Measurements from ENCODE around the gene THEMIS. TPM values are rescaled to one million over a fixed set of nuclear protein-coding genes. Genes with fewer than 3 reads are reported as not detected.

Gene THEMIS
- total and polyA plus RNA-seq, 2 experiments from 2014 or later = not detected

- no peak for DNase-seq (ENCODE audit: low spot score)
- Histone ChIP-seq H3K36me3 (replicated peaks; ENCODE audit: insufficient read depth, low read depth) (no peaks in the 10 kb centered on the region), H3K27me3 (no peaks in the 10 kb centered on the region), H3K79me2 (no peaks in the 10 kb centered on the region), H3K4me1 (ENCODE audit: insufficient read depth) (no peaks in the 10 kb centered on the region), H3K9me3 (ENCODE audit: low read depth) (no peaks in the 10 kb centered on the region), H3K27ac (no peak overlapping the region), H2AFZ (no peak overlapping the region), H3K4me3 (no peak overlapping the region), H3K9me2 (replicated peaks; ENCODE audit: insufficient read depth) (no peaks in the 10 kb centered on the region), H4K20me1 (ENCODE audit: insufficient read depth, poor library complexity, severe bottlenecking) (no peaks in the 10 kb centered on the region), H3K4me2 (no peak overlapping the region)
- 75% methylated on average over 3 of the region's 3 CpGs for WGBS (ENCODE audit: low lambda C conversion rate, missing lambda C conversion rate)
- TF ChIP-seq EZH2phosphoT487 (IDR thresholded peaks at IDR 0.05; ENCODE audit: low read depth, severe bottlenecking, unreplicated experiment) = no peak
- TF ChIP-seq CTCF (IDR thresholded peaks at IDR 0.05; ENCODE audit: poor library complexity) = no peak
- TF ChIP-seq EZH2 (IDR thresholded peaks at IDR 0.05; ENCODE audit: borderline replicate concordance) = no peak
Observed at GRCh38 chr6:127824061-127824460, 76.8 kb downstream of the THEMIS start.

- no peak overlapping the region for H2AFZ ChIP-seq
- H3K4me2 ChIP-seq = no peak overlapping the region
- H3K4me3 ChIP-seq = no peak overlapping the region
- TF ChIP-seq CTCF (IDR thresholded peaks at IDR 0.05; ENCODE audit: poor library complexity) (no peak), EZH2phosphoT487 (IDR thresholded peaks at IDR 0.05; ENCODE audit: low read depth, severe bottlenecking, unreplicated experiment) (no peak), EZH2 (IDR thresholded peaks at IDR 0.05; ENCODE audit: borderline replicate concordance) (no peak)
- no peaks in the 10 kb centered on the region for H3K79me2 ChIP-seq
- no peaks in the 10 kb centered on the region for H4K20me1 ChIP-seq (ENCODE audit: insufficient read depth, poor library complexity, severe bottlenecking)
- no peak for DNase-seq (ENCODE audit: low spot score)
- H3K27me3 ChIP-seq = no peaks in the 10 kb centered on the region
- H3K9me2 ChIP-seq (replicated peaks; ENCODE audit: insufficient read depth) = no peaks in the 10 kb centered on the region
- no peaks in the 10 kb centered on the region for H3K9me3 ChIP-seq (ENCODE audit: low read depth)
- no peaks in the 10 kb centered on the region for H3K4me1 ChIP-seq (ENCODE audit: insufficient read depth)
- H3K27ac ChIP-seq = no peak overlapping the region
- H3K36me3 ChIP-seq (replicated peaks; ENCODE audit: insufficient read depth, low read depth) = no peaks in the 10 kb centered on the region
Observed at GRCh38 chr6:127821431-127821830, 79.4 kb downstream of the THEMIS start.

GRCh38 chr6:127818149-127818548 lies 82.7 kb downstream of the THEMIS start:
- Histone ChIP-seq H3K9me3 (ENCODE audit: low read depth) (no peaks in the 10 kb centered on the region), H3K4me2 (no peak overlapping the region), H3K4me3 (no peak overlapping the region), H3K9me2 (replicated peaks; ENCODE audit: insufficient read depth) (no peaks in the 10 kb centered on the region), H2AFZ (no peak overlapping the region), H4K20me1 (ENCODE audit: insufficient read depth, poor library complexity, severe bottlenecking) (no peaks in the 10 kb centered on the region), H3K27me3 (no peaks in the 10 kb centered on the region), H3K36me3 (replicated peaks; ENCODE audit: insufficient read depth, low read depth) (no peaks in the 10 kb centered on the region), H3K79me2 (no peaks in the 10 kb centered on the region), H3K4me1 (ENCODE audit: insufficient read depth) (no peaks in the 10 kb centered on the region), H3K27ac (no peak overlapping the region)
- 37% methylated on average over 2 of the region's 2 CpGs for WGBS (ENCODE audit: low lambda C conversion rate, missing lambda C conversion rate)
- TF ChIP-seq EZH2phosphoT487 (IDR thresholded peaks at IDR 0.05; ENCODE audit: low read depth, severe bottlenecking, unreplicated experiment) = no peak
- TF ChIP-seq EZH2 (IDR thresholded peaks at IDR 0.05; ENCODE audit: borderline replicate concordance) = no peak
- TF ChIP-seq CTCF (IDR thresholded peaks at IDR 0.05; ENCODE audit: poor library complexity) = no peak
- no peak for DNase-seq (ENCODE audit: low spot score)

GRCh38 chr6:127816643-127817042 lies 84.2 kb downstream of the THEMIS start:
- Histone ChIP-seq H3K4me1 (ENCODE audit: insufficient read depth) (no peaks in the 10 kb centered on the region), H3K9me2 (replicated peaks; ENCODE audit: insufficient read depth) (no peaks in the 10 kb centered on the region)

More at GRCh38 chr6:127816643-127817042, 84.2 kb downstream of the THEMIS start:
- TF ChIP-seq CTCF (IDR thresholded peaks at IDR 0.05; ENCODE audit: poor library complexity) (no peak), EZH2phosphoT487 (IDR thresholded peaks at IDR 0.05; ENCODE audit: low read depth, severe bottlenecking, unreplicated experiment) (no peak), EZH2 (IDR thresholded peaks at IDR 0.05; ENCODE audit: borderline replicate concordance) (no peak)
- Histone ChIP-seq H2AFZ (no peak overlapping the region), H3K36me3 (replicated peaks; ENCODE audit: insufficient read depth, low read depth) (no peaks in the 10 kb centered on the region), H3K27ac (no peak overlapping the region), H3K4me3 (no peak overlapping the region), H4K20me1 (ENCODE audit: insufficient read depth, poor library complexity, severe bottlenecking) (no peaks in the 10 kb centered on the region), H3K27me3 (no peaks in the 10 kb centered on the region), H3K79me2 (no peaks in the 10 kb centered on the region), H3K9me3 (ENCODE audit: low read depth) (no peaks in the 10 kb centered on the region), H3K4me2 (no peak overlapping the region)
- DNase-seq (ENCODE audit: low spot score) = no peak
- WGBS (ENCODE audit: low lambda C conversion rate, missing lambda C conversion rate) = 88% methylated on average over 4 of the region's 4 CpGs

Measured in hepatocyte (in vitro differentiated cells).